Activated T-cell treated with anti-CD3 and anti-CD28 coated beads for 4 hours (primary cell): ENCODE measurements around the gene ZBTB26.

Experiments
- DNase-seq: peaks from one replicate; pipeline ENCODE4 v3.0.0-alpha.2; 2020

Gene ZBTB26, protein sequence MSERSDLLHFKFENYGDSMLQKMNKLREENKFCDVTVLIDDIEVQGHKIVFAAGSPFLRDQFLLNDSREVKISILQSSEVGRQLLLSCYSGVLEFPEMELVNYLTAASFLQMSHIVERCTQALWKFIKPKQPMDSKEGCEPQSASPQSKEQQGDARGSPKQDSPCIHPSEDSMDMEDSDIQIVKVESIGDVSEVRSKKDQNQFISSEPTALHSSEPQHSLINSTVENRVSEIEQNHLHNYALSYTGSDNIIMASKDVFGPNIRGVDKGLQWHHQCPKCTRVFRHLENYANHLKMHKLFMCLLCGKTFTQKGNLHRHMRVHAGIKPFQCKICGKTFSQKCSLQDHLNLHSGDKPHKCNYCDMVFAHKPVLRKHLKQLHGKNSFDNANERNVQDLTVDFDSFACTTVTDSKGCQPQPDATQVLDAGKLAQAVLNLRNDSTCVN

DNA sequence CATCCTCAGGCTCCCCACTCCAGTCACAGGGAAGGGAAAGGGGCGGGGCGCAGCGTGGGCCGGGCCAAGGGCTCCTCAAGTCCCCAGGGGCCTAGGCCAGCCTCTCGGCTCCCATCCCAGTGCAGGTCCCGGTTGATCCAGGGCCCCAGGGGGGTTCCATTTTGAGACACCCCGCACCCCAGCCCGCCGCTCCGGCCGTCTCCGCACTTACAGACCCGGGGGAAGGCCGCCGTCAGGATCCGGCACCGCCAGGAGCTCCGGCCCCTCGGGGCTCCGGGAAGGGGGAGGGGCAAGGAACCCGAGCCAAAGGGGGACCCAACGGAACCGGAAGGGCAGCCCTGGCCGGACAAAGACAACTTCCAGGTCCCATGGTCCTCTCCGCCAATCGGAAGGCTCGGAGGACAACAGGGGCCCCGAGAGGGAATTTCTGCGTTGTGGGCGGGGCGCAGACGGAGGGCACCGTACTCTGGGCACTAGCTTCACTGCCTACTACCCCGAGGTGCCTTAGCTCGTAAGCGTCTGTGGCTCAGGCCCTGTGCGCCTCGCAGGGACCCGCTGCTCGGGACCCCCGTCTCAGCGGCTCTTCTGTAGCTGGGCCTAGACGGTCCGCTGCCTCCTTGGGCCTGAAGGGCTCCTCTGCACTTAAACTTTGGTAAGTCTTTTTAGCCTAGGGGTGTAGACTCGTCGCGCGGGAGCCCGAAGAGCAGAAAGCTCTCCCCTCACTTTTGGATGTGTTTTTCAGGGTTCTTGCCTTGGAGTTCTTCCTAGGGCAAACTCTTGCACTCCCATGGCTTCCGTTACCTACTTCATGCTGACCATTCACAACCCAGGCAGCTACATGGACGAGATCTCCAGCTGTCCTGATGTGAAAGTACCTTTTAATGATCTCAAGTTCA is at the start of gene ZBTB26:
TSS of gene ZBTB26 (minus strand) at position 287 of the 896 bp plus-strand sequence. CDS start 11,578 bp downstream, outside the sequence.
- DNase-seq: peak; percentile 80

DNA sequence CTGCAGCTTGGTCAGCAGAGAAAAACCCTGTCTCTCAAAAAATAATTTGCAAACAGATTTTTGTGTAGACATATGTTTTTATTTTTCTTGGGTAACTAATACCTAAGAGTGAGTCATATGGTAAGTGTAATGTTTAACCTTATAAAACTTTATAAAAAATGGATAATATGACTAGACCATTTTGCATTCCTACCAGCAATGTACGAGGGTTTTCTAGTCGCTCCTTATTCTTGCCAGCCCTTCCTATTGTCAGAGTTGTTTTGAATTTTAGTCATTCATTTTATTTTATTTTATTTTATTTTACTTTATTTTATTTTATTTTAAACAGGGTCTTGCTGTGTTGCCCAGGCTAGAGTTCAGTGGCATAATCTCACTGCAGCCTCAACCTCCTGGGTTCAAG is 47.3 kb upstream of the ZBTB26 start:
- DNase-seq: no peak

DNA sequence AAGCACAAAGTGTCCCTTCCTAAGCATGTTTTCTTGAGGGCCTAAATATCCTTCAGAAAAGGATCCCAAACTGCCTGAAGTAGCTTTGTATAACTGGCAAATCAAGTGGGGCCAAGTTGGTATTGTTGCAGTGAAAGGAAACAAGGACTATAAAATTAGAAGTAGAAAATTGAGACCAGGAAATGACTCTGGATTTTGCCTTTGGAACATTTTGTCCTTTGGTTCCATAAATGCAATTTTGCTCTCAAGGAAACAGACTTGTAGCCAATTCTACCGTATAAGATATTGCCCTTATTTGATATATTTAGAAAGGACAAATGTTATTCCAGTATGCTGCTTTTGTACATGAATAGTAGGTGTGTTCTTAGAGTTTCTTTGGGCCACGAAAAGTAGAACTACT is 43.9 kb upstream of the ZBTB26 start:
- no peak for DNase-seq

DNA sequence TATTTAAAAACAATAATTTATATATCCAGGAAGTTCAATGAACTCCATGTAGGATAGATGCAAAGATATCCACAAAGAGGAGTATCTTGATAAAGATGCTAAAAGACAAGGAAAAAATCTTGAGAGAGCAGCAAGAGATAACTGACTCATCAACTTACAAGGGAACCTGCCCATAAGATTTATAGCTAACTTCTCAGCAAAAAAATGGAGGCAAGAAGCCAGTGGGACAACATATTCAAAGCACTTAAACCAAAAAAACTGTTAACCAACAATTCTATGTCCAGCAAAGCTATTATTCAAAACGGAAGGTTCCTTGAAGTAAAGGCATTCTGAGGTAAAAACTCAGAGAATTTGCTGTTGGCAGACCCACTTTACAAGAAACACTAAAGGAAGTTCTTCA is 29.8 kb upstream of the ZBTB26 start:
- DNase-seq: no peak

DNA sequence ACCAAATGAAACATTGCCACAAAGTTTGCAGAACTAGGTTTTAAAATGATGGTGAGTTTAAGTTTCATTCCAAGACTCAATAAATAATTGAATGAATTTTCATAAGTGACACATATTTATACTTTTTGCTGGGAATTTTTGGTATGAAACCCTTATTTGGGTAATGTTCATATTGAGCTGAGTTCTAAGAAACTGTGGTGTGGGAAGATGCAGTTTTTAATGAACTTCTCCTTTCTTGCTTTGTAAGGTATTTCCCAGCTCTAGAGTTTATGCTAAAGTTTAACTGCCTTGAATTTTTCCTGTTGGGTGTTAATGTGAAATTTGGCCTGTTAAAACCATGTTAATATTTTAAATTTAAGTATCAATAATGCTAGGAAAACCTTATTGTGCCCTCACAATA is 24.6 kb upstream of the ZBTB26 start:
- DNase-seq: no peak

DNA sequence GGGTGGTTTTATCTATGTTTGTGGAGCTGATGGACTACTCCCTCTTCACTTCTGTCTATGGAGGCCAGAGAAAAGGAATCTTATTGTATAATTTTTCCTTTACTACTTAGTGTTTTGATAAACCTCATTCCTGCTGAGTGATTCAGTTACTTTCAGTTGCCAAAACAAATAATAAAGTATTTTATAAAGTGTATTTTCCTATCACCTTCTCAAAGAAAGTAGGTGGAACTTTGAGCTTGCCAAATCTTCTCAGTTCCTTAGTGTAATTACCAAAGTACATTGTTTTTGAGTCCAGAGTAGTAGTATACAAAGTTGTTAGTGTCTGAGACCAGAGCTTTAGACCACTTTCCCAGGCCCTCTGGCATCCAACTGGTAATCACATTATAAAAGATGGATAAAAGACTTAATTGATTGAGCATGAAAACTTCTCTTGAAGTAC is 23.0 kb upstream of the ZBTB26 start:
- DNase-seq: no peak

DNA sequence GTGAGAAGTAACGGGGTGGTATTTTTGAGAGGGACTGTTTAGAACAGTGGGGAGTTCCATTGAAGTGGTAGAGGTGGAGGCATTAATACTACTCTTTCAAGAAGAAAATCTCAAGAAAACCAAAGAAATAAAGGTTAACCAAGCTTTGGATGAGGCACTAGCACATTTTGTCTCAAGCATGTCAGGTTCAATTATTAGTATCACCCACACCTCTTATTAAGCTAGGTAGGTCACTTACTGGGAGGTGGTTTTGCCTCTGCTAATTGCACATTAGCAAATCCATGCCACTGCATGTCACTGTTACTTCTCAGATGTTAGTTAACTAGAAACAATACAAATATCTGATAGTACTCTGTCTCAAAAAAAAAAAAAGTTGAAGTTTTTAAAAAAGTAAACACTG is 19.7 kb upstream of the ZBTB26 start:
- DNase-seq: no peak

DNA sequence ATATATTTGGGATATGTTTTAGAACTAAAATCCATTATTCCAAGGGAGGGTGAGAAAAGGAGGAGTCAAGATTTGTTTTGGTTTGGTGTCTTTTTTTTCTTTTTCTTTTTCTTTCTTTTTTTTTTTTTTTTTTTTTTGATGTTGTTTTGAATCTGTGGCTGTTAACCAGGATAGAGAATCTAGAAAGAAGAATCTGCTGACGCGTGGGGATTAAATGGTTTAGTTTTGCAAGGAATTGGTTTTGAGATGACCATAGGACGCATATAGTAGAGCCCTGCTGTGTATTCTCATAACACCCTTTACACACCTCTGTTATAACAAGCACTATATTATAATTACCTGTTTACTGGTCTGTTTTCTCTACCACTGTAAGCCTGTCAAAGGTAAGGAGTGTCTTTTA is 19.0 kb upstream of the ZBTB26 start:
- no peak for DNase-seq

DNA sequence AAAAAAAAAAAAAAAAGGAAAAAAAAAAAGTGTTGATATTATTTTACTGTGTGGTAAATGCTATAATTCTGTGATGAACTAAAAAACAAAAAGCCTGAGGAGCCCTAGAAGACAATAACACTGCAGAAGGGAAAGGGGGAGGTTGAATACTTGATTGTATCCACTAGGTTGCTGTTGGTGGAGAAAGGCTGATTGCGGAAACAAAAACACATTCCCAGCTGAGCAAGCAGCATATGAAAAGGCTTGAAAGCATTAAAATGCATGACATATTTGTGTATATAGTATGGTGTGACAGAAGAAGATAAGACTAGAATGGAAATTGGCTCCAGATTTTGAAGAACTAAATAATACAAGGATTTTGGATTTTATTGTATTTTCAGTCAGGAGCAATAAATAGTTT is 18.4 kb upstream of the ZBTB26 start:
- DNase-seq: no peak

DNA sequence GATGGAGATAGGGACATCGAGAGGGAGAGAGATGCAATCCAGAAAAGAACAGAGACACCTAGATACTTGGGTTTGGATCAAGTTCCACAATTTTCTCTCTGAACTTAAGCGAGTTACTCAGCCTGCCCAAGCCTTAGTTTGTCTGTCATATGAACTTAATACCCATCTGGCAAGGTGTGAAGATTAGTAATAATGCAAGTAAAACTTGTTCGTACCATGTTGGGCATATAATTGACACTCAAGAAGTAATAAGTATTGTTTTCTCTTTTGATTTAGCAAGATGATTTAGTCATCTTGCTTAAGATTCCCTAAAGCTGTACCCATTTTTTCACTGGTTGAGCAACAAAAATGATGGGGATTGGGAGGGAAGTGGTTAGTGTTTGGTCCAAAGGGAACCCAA is 17.0 kb upstream of the ZBTB26 start:
- DNase-seq: no peak

DNA sequence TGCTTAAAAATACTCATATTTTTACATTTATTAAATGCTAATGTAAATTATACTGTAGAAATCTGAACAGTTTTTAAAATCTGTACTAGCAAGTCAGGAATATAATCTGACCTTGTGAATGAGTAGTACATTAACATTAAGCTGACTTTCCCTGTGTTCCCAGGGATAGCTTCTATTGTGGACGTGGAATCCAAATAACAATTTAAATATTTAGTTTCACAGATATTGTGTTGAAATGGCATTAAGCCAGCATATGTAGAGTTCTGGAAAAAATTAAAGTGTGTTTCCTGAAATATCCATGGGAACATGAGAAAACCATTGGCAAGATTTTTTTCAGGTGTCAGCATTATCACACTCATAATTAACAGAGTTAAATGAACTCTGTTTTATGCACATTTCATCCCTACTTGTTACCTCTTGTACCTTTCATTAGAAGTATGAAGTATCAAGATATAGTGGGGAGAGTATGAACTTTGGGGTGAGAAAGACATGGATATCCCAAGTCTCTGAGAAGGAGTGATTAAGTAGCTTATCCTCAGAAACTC is 15.2 kb upstream of the ZBTB26 start:
- no peak for DNase-seq

DNA sequence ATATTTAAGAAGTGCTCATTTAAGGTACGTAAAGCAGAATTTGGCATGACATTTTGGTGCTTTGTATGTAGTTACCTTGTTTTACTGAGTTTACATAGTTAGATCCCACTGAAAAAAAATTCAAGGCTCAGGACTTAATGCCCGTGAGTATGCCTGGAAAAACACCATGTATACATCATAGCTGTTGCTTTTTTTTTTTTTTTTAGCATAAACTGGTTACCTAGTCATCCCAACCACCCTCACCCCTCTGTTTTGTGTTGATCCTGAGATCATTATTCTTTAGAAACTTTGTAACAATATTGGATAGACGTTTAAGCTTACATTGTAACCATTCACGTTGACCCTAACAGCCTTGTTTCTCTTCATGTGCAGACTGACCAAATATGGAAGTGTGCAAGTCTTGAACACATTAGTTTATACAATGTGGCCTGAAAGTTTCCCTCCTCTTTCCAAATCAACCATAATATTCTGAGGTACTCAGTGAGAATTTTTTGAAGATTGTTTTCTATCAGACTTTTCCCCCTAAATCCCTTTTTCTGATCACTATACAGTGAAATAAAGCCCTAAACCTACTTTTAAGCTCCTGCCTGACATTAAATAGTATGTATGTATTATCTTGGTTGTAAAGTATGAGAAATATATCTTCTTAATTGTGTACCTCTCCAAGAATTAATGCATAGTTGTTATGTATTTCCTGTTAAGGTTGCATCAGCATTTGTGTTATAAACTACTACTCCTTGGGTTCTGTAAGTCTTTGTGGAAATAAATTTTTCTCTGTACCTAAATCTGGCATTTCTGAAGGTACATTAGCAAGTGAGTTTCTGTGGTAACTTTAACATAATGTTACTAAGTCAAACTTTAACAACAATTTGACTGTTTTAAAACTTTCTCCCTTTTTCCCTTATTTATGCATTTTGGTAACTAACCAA is 13.9 kb upstream of the ZBTB26 start:
- DNase-seq: no peak

DNA sequence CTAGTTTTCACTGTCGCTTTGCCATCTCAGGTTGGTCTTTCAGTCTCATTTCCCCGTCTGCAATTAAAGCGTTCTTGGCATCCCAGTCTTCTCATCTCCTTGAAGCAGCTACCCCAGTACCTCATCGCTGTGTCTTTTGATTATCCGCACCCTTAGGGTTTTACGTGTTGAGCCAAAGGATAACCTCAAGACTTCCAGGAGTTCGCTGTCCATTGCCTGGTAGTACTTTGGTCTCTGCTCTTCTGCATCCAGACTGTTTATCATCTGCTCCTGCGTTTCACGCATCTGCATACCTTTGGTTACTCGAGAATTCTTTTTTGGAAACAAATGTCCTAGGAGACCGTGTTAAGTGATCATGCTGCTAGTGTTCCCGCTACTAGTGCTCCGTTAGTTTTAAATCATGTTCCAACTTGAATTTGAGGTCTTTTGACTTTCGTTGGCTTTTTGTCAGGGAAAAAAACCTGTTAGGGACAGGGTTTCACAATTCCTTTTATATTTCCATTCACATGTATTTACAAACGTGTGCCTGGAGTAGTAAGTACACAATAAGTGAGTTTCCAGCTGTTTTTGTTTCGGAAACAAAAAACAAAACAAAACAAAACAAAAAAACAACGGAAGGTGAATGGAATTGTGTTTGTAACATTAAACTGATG is 10.4 kb upstream of the ZBTB26 start:
- DNase-seq: no peak

DNA sequence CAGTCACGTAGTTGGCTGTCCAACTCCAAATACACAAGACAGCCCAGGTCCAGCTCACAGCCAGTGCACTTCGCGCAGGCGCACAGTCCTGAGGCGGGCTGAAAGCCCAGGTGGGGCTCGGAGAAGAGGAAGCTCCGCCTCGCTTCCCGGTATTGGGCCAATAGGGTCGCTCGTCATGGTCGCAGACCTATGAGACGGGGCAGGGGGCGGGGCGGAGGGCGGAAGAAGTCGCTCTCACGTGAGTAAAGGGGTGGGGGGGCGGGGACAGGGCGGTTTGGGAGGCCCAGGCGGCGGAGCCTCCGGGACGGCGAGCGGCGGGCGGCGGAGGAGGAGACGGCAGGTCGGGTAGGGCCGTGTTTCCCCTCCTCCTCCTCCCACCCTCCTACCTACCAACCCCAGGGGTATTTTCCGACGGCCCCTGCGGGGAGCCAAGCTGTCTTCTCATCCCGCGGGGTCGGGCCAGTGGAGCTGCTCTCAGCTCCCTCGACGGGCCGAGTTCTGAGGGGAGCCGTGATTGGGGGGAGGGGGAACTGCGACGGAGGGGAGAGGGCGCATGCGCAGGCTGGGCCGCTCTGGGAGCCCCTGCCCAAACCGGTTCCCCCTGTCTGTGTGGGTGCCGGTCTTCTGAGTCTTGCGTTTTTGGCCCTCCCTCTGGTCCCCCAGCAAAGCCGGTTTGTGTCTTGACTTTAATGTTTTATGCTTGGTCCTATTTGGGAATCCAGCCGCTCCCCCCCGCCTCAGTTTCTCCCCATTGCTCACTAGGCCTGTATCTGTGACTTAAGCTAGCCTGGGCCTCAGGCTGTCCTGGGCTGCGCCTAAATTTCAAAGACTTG is 9.7 kb upstream of the ZBTB26 start, which contains the start of gene RABGAP1:
TSS of gene RABGAP1 (plus strand) at position 272 of the 833 bp plus-strand sequence. CDS start 16,040 bp downstream, outside the sequence.
- DNase-seq: peak; percentile 98

DNA sequence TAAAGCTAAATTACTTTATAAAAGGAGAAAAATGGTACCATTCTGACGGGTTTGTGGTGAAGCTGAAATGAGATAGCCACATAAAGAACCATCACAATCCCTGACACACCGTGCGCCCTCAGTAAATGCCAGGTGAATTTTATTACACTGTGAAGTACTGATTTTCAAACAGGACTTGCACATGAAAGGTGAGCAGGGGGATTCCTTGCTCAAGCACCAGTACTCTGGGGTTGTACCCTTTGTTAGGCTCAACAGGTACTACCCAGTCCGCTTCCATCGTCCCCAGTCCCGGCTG is 9.1 kb upstream of the ZBTB26 start:
- DNase-seq: no peak

DNA sequence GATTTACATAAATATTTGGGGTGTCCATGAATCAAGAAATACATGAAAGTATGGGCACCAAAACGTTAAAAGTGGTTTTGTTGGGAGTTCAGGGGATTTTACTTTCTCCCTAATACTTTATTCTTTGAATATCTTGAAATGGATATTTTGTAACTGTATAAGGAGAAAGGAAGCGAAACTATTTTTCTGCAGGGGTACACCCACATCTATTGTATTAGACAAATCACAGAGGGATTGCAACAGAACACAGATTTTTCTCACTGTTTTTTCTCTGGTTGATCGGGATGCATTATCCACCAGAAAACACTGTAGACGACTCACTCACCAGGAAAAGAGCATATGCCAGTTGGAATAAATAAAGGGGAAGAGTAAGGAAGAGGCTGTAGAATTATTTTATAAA is 8.3 kb upstream of the ZBTB26 start:
- DNase-seq: no peak

DNA sequence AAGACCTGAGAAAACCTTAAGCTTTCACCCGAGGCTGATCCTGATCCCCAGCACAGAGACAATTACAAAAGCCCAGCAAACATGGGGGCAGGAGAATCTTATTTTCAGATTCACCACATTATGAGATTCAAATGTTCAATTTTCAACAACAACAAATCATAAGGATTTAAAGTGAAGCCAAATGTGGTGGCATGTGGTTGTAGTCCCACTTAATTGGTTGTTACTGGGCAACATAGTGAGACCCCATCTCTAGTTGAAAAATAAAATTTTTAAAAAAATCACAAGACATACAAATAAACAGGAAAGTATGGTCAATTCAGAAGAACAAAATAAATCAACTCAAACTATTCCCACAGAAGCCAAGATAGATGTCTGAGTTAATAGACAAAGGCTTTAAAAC is 5.6 kb upstream of the ZBTB26 start:
- DNase-seq: no peak

DNA sequence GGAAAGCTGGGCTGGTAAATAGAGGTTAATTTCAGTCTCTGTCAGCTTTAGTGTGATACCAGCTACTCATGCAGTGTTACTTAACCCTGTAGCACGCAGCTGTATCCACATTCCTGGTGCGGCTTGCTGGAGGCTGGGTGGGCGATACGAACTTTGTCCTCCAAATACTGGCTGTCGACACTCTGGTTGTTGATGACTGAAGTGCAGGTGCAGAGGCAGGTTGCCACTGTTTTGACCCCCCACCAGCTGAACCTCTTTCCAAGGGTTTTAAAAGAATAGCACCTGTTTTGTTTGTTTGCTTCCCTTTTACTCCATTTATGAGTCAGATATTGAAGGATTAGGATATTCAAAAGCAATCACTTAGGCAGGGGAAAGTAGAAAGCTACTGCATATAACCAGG is 5.2 kb upstream of the ZBTB26 start:
- DNase-seq: no peak

DNA sequence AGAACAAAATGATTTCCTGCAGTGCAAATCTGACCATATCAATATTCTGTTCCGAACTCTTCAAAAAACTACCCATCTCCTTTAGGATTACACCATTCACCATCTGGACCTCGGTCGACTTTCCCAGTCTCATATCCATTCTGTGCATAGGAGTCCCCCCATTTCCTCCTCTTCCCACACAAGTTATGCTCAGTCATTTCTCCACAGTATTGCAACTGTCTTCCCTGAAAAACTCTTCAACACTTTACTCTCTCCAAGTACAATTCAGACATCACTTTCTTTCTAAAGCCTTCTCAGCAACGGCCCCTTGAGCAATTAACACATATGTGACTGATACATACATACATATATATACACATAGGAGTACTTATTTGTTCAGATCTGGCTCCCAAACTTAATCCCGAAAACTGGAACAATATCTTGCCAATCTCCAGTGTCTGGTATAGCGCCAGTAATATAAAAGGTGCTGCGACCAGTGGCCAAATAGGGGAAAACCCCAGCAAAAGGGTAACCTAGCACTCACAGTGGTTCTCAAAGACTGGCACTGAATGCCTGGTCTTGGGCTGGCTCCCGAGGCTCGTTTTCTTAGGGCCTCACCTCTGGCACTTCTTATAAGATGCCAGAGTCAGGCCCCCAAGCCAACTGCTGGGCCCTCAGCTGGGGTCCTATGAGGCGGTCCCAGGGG is 629 bp downstream of the ZBTB26 start:
- no peak for DNase-seq

DNA sequence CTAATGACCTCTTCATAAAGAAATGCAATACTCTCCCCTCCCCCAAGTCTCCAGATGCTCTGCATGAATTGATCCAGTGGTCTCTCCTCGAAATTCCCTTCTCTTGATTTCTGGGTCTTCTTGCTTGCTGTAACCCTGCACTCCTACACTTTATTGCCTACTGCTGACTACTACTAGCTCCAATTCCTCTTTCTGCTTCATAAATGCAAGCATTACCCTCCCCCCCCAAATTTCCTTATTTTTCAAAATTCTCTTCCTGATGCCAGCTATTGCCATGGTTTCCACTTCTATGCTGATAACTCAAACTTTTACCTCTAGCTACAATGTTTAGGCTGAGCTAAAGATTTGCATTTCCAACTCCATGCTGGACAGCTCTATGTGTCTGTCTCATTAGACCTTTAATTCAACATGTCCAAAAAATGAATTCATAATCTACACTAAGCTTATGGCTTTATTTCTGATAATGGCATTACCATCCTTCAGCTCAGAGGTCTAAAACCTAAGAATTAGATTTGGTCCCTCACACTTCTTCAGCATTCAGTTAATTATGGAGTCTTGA is 1.4 kb downstream of the ZBTB26 start:
- no peak for DNase-seq
